Neuron (in vitro differentiated cells): Measurements from ENCODE around the gene COL6A2.

Experiments
- H2AFZ ChIP-seq: one replicate; pipeline ENCODE4 v1.6.1; 2013; ENCODE audit warnings: low read depth, mild to moderate bottlenecking, inconsistent platforms, low read length, moderate library complexity
- H3K27me3 ChIP-seq: one replicate; pipeline ENCODE4 v1.6.1; 2013; ENCODE audit warnings: low read length; ENCODE audit not compliant: insufficient read depth
- H3K36me3 ChIP-seq: one replicate; pipeline ENCODE4 v1.6.1; 2013; ENCODE audit warnings: low read length; ENCODE audit not compliant: insufficient read depth
- H3K4me1 ChIP-seq: one replicate; pipeline ENCODE4 v1.6.1; 2013; ENCODE audit warnings: low read length; ENCODE audit not compliant: insufficient read depth
- H3K4me3 ChIP-seq: 2 replicates; pipeline ENCODE4 v1.5.1; 2013; ENCODE audit warnings: mild to moderate bottlenecking, low read length, moderate library complexity
- H3K9me3 ChIP-seq: one replicate; pipeline ENCODE4 v1.6.1; 2013; ENCODE audit warnings: low read length

Gene COL6A2

DNA sequence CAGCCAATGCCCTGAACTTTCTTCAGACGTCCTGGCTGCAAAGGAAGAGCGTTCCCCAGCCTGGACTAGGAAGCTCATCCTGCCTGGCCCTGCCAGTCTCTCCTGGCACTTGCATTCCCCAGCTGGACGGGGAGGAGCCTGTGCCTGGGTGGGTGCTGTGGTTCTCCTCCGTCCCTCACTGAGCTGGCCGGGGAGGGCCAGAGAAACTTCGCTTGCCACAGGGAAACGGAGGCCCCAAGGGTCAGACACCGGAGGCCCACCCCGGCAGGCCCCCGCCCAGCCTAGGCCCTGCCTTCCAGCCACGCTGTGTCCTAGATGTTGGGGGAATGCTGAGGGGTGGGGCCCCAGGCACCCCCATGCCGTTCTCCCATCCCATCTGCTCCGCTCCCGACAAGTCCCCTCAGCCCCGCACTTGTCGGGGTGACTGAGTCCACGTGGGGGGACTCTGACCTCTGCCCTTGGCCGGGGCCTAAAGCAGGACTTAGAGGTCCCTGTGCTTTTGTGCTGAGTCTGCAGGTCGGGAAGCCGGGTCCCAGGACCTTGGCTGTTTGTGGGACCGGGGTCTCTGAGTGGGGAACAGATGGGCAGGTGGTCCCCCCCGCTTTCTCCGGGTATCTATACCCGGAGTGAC lies 52.7 kb downstream of the COL6A2 start:
- Histone ChIP-seq H2AFZ (no peak overlapping the region), H3K36me3 (no peaks in the 10 kb centered on the region), H3K4me1 (no peaks in the 10 kb centered on the region), H3K9me3 (no peaks in the 10 kb centered on the region), H3K4me3 (no peak overlapping the region), H3K27me3 (no peaks in the 10 kb centered on the region)

DNA sequence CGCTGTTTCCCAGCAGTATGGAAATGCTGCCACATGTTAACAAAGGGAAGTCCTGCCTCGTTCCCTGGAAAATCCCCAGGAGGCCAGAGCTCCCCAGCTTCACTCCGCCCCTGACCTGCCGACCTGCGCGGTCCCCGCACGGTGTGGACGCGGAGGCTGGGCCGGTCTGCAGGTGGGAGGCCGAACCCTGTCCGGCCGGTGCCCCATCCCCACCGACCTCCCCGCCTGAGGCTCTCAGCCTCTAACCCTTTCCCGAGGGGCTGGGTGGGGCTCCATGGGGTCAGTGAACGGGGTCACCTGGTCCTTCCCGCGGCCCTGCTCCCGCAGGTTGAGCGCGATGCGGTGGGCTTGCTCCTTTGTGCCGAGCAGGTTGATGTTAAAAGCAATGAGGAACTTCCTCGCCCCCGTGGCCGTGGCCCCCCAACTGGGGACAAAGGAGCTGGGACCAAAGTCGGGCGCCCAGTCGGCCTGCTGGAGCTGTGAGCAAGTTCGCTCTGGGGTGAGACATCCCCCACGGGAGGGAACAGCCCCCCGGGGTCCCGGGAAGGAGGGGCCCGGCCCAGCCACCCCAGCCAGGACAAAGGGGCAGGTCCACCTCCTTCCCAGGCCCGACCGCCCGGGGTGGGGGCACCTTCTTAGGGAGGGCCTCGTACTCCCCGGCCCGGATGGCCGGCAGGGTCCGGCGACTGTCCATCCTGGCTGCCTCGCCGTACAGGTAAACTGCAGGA lies 53.5 kb downstream of the COL6A2 start:
- Histone ChIP-seq H3K27me3 (no peaks in the 10 kb centered on the region), H3K36me3 (no peaks in the 10 kb centered on the region), H3K4me3 (no peak overlapping the region), H2AFZ (no peak overlapping the region), H3K4me1 (no peaks in the 10 kb centered on the region), H3K9me3 (no peaks in the 10 kb centered on the region)

DNA sequence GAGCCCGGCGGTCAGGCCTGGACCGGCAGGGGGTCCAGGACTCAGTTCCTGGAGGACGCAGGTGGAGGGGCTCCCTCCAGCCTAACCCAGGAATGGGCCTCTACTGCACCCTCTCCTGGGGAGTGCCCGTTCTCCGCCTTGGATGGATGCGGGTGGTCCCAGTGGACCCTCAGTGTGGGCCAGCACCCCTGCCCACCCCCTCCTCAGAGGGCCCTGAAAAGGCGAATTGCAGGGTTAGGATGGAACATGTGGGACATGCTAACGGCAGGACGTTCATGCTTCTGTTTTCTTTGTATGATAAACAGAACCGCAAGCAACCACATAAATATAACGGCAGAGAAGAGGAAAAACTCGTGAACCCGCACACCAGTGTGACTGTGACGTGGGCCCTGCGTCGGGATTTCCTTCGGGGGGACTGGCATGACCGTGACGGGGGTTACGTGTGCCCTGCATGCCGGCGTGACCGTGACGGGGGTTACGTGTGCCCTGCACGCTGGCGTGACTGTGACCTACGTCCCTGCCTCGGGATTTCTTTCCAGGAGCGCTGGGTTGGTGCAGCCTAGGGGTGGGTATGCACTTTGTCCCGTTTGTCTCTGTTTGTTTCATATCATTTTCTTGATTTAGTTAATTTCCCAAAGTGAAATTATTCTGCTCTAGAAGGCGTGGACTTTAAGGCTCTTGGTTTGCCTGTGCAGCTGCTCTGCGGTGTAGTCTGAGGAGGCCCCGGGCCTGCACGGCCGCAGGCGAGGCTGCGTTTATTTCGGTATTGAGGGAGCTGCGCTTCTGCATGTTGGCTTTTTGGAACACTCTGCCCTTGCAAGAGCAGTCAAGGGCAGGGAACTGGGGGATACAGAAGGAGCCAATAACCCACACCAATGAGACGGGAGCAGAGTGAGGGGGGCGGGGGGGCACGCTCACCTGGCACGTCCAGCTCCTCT lies 54.3 kb downstream of the COL6A2 start:
- Histone ChIP-seq H3K4me3 (no peak overlapping the region), H3K9me3 (no peaks in the 10 kb centered on the region), H3K36me3 (no peaks in the 10 kb centered on the region), H2AFZ (no peak overlapping the region), H3K27me3 (no peaks in the 10 kb centered on the region), H3K4me1 (no peaks in the 10 kb centered on the region)

DNA sequence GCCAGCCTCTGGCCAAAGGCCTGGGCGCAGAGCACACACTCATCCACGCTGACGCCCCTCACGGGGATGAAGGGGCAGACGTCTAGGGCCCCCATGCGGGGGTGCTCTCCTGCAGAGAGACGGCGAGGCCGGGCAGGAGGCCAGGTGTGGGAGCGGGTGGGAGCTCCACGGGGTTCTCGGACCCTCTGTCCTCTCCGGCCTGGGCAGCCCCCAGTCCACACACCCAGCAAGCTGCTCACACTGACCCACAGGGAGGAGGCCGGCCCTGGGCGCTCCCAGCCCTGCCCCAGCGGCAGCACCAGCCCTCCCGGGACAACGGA lies 55.0 kb downstream of the COL6A2 start:
- Histone ChIP-seq H3K4me1 (no peaks in the 10 kb centered on the region), H3K27me3 (no peaks in the 10 kb centered on the region), H3K9me3 (no peaks in the 10 kb centered on the region), H3K4me3 (no peak overlapping the region), H3K36me3 (no peaks in the 10 kb centered on the region), H2AFZ (no peak overlapping the region)

DNA sequence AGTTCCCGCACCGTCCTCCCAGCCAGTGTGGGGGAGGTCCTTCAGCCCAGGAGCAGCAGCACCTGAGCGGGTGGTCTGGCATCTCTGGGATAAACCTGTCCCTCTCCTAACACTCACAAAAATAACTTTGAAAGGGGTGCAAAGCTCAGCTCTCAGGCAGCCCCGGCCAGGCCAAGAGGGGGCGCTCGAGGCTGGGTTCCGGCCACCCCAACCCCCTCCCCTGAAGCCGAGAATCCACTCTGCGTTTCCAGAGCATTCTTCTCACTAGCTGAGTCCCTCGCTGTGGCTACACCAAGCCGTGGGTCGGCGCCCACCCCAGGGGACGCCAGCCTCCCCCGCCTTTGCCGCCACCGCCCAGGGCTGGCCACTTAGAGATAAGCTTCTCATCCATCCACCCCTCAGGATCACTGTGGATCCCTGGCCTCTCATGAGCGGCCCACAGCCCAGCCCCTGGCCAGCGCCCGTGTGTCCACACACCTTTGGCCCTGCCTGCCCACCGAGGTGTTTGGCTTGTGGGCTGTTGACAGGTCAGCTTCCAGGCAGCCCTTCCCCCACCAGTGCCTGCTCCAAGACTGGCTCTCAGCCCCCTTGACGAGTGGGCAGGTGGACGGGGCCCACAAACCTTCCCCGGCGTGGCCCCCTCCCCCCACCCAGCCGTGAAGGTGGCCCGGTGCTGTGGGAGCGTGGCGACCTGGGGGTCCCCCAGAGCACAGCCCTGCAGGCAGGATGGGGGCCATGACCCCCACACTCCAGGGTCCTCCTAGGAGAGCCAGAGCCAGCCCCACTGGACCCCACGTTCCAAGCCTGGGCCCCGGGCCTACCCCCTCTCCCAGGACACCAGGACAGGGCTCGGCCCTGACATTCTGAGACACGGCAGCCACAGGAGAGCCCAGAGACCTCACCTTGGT lies 55.6 kb downstream of the COL6A2 start:
- no peaks in the 10 kb centered on the region for H3K36me3 ChIP-seq
- H3K27me3 ChIP-seq, result no peaks in the 10 kb centered on the region
- no peaks in the 10 kb centered on the region for H3K4me1 ChIP-seq
- H3K4me3 ChIP-seq, result no peak overlapping the region
- no peak overlapping the region for H2AFZ ChIP-seq
- no peaks in the 10 kb centered on the region for H3K9me3 ChIP-seq

DNA sequence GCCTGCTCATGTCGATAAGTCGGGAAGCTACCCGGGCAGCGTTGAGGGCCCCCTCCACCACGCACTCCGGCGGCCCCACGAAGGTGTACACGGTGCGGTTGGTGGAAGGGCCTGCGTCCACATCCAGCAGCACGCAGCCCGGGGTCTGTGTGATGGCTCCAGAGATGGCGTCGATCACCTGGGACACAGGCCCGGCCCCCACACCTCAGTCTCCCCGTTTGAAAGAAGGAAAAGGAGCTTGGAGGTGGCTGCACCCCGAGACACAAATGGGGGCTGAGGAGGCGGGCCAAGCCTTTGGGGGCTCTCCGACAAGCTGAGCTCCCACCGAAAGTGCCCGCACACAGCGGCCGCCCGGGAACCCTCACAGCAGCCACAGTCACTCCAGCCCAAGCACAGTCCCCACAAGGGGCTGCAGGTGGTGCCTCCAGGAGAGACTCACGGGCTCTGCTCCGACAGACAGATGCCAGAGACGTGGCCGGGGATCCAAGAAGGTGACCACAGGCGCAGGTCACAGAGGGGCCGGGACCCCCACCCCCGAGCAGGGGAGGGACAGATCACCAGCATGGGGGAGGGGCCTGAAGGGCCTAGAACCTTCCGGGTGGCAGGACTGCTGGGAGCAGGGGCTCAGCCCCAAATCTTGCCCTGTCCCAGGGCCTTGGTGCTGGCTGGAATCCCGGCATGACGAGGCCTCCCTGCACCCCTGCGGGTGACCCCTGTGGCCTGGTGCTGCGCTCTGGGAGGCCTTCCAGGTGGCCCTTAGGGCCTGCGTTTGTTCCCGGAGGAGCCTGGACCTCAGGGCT lies 56.4 kb downstream of the COL6A2 start:
- H3K4me1 ChIP-seq, result no peaks in the 10 kb centered on the region
- H3K27me3 ChIP-seq, result no peaks in the 10 kb centered on the region
- H3K4me3 ChIP-seq, result no peak overlapping the region
- H2AFZ ChIP-seq, result no peak overlapping the region
- H3K9me3 ChIP-seq, result no peaks in the 10 kb centered on the region
- no peaks in the 10 kb centered on the region for H3K36me3 ChIP-seq

DNA sequence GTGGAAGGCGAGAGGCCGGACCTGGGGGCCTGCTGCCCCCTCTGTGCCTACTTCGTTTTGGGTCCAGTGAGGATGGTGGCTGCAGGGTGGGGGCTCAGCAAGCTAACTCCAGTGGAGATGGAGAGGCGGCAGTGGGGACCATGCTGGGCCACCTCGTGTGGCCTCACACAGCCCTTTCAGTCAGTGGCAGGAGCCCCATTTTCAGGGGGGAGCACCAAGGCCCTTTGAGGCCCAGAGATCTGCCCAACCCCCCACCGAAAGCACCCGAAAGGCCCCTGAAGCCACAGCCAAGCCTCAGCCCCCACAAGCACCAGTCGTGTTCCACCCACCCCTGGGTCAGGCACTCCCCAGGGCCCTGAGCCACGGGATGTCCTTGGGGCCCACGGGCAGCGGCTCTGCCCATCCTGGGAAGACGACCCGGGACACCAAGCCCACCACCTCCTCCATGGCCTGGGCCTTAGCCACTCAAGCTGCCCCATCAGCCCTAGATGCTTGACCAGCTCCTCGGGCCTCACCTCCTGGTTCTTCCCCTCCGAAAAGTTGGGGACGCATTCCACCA lies 57.1 kb downstream of the COL6A2 start:
- Histone ChIP-seq H3K36me3 (no peaks in the 10 kb centered on the region), H3K4me3 (no peak overlapping the region), H3K4me1 (no peaks in the 10 kb centered on the region)

DNA sequence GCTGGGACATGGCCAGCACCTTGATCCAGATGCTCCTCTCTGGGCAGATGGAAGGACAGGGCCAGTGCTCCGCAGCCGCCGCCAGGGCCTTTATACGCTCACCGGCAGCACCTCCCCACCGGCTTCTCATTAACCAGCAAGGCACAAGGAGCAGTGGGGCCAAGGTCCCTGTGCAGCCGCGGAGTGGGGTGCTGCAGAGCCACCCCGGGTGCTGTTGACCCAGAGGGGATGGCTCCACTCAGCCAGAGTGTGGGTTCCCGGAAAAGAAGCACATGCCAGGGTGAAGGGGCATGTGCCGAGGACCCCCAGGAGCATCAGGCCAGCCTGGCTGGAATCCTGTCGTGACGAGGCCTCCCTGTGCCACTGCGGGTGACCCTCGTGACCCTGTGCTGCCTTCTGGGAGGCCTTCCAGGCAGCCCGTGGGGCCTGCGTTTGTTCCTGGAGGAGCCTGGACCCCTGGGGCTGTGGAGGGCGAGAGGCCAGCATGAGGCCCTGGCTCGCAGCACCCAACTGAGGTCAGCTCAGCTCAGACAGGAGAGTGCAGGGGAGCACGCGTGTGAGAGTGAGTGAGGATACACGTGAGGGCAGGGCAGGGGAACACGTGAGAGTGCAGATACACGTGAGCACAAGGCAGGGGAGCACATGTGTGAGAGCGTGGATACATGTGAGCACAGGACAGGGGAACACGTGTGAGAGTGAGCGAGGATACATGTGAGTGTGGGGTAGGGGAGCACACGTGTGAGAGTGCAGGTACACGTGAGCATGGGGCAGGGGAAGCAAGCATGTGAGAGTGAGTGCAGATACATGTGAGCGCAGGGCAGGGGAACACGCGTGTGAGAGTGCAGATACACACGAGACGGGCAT lies 57.8 kb downstream of the COL6A2 start, which contains the start of gene FTCD:
Gene FTCD, minus strand, starts transcription at position 66 of the 864 bp plus-strand sequence. Its CDS starts 56 bp downstream, at position 10.
- H3K9me3 ChIP-seq, result no peaks in the 10 kb centered on the region
- no peaks in the 10 kb centered on the region for H3K4me1 ChIP-seq
- no peaks in the 10 kb centered on the region for H3K27me3 ChIP-seq
- H2AFZ ChIP-seq, result no peak within 1 kb of the TSS
- no peaks in the 10 kb centered on the region for H3K36me3 ChIP-seq
- no peak within 1 kb of the TSS for H3K4me3 ChIP-seq

More for the DNA sequence above, 57.1 kb downstream of the COL6A2 start:
- H2AFZ ChIP-seq, result no peak overlapping the region
- no peaks in the 10 kb centered on the region for H3K9me3 ChIP-seq
- no peaks in the 10 kb centered on the region for H3K27me3 ChIP-seq

DNA sequence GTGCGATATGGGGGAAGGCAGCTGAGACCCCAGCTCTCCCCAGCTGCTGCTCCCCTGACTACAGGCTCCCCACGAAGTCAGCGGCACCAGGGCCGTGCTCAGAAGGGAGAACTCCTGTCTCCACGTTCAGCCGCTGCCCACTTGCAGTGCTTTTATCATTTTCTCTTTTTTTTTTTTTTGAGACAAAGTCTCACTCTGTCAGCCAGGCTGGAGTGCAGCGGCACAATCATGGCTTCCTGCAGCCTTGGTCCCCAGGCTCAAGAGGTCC lies 58.4 kb downstream of the COL6A2 start:
- Histone ChIP-seq H3K36me3 (peaks cover 2% of the 10 kb centered on the region), H3K9me3 (peaks cover 2% of the 10 kb centered on the region), H2AFZ (no peak overlapping the region), H3K4me1 (no peaks in the 10 kb centered on the region), H3K4me3 (no peak overlapping the region), H3K27me3 (no peaks in the 10 kb centered on the region)

DNA sequence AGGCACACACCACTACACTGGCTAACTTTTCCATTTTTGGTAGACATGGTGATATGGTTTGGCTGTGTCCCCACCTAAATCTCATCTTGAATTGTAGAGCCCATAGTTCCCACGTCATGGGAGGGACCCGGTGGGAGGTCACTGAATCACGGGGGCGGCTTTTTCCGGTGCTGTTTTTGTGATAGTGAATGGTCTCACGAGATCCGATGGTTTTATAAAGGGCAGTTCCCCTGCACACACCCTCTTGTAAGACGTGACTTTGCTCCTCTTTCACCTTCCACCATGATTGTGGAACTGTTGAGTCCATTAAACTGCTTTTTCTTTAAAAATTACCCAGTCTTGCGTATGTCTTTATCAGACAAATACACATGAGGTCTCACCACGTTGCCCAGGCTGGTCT lies 58.8 kb downstream of the COL6A2 start:
- no peaks in the 10 kb centered on the region for H3K4me1 ChIP-seq
- H3K36me3 ChIP-seq, result peaks cover 2% of the 10 kb centered on the region
- H3K27me3 ChIP-seq, result no peaks in the 10 kb centered on the region
- H3K9me3 ChIP-seq, result peaks cover 2% of the 10 kb centered on the region
- H3K4me3 ChIP-seq, result no peak overlapping the region
- no peak overlapping the region for H2AFZ ChIP-seq

DNA sequence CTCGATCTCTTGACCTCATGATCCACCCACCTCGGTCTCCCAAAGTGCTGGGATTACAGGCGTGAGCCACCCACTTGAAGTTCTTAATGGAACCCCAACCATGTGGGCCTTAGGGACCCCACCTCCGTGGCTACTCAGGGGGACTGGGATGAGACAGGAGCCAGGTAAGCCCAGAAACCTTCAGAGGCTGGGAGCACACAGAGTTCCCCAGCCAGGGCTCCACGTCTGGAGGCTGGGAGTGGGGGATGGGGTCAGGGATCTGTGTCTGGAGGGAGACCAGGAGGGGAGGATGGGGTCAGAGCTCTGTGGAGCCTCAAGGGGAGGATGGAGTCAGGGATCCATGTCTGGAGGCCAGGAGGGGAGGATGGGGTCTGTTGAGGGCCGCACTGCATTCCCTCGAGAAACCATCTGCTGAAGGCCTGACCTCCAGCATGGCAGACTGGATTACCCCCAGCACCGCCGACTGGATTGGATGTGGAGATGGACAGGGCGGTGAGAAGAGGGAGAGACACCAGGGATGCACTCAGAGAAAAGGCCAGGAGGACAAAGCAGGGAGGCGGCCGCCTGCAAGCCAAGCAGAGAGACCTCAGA lies 59.6 kb downstream of the COL6A2 start:
- no peak overlapping the region for H2AFZ ChIP-seq

More for the DNA sequence above, 59.6 kb downstream of the COL6A2 start:
- H3K9me3 ChIP-seq, result peaks cover 8% of the 10 kb centered on the region
- H3K4me1 ChIP-seq, result no peaks in the 10 kb centered on the region
- H3K4me3 ChIP-seq, result no peak overlapping the region
- peaks cover 5% of the 10 kb centered on the region for H3K36me3 ChIP-seq
- H3K27me3 ChIP-seq, result no peaks in the 10 kb centered on the region
